Heart left ventricle (tissue), 13 donors: Measurements from ENCODE around the gene TBKBP1.

Experiments
- POLR2A ChIP-seq, 2 donors: fragments of 450-650 bp; IDR thresholded peaks; one replicate each; pipeline ENCODE4 v1.6.1; 2017; ENCODE audit warnings: antibody characterized with exemption in 2 of 2, mild to moderate bottlenecking in 2 of 2, moderate library complexity in 2 of 2
- TF ChIP-seq, protein P1 (sequence below), 12 donors: fragments of 200-600 bp; sonication (generic) in 4 of 12; IDR thresholded peaks; one replicate each; pipeline versions ENCODE4 v1.5.0 to v1.8.0; 2018 to 2022; ENCODE audit warnings: antibody characterized with exemption in 12 of 12, mild to moderate bottlenecking in 5 of 12
- donor health status: ischemic (EF 13 %, LVEDD 7.1; RV severe dilation, severe dysfunction).
- donor health status: DM: no; HTN: yes; CAD: no.
- donor health status: DM: no; HTN: no; CAD: no.
- donor health status: ischemic (EF 25% LVEDD 6.9; RV normal size, moderate dysfunction).
- donor health status: ischemic (EF 25% LVEDD 5.7; RV mildly dilated, moderate dysfunction).
- donor health status: ischemic (EF 35%, LVEDD 5.7; RV mildly dilated, moderate dysfunction).
- donor health status: nonischemic (EF 11% LVEDD 7.7; RV severe dilation, severe dysfunction).
- donor health status: DM: yes; HTN: yes; CAD: no.
- donor health status: PGD.
- donor health status: ischemic (EF 29% LVEDD 5.4; RV normal size, mild dysfunction).
- donor health status: nonischemic (EF 23%, LVEDD 6.1; RV moderate dilation, normal function).

- TF ChIP-seq, protein P1, sequence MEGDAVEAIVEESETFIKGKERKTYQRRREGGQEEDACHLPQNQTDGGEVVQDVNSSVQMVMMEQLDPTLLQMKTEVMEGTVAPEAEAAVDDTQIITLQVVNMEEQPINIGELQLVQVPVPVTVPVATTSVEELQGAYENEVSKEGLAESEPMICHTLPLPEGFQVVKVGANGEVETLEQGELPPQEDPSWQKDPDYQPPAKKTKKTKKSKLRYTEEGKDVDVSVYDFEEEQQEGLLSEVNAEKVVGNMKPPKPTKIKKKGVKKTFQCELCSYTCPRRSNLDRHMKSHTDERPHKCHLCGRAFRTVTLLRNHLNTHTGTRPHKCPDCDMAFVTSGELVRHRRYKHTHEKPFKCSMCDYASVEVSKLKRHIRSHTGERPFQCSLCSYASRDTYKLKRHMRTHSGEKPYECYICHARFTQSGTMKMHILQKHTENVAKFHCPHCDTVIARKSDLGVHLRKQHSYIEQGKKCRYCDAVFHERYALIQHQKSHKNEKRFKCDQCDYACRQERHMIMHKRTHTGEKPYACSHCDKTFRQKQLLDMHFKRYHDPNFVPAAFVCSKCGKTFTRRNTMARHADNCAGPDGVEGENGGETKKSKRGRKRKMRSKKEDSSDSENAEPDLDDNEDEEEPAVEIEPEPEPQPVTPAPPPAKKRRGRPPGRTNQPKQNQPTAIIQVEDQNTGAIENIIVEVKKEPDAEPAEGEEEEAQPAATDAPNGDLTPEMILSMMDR (IDR thresholded peaks at IDR 0.05): no peak
- no peak for TF ChIP-seq POLR2A (IDR thresholded peaks at IDR 0.05)
Observed at GRCh38 chr17:47704116-47704515, 10.2 kb downstream of the TBKBP1 start.
